H1 (cell line): Measurements from ENCODE around the gene MYPOP. TPM values are rescaled to one million over a fixed set of nuclear protein-coding genes. Genes with fewer than 3 reads are reported as not detected.

Experiments used
- ASH2L ChIP-seq: fragments of 200-600, 300-600 bp; sonication (generic); IDR thresholded peaks from one replicate; pipeline ENCODE4 v1.7.1; 2017; ENCODE audit warnings: low read length
- ATF2 ChIP-seq: IDR thresholded peaks from 2 replicates; pipeline ENCODE4 v1.6.1; 2012; ENCODE audit warnings: low read length, inconsistent platforms
- BACH1 ChIP-seq: IDR thresholded peaks from 2 replicates; pipeline ENCODE4 v1.6.1; 2012; ENCODE audit warnings: low read length, improper control_type of control experiment
- BCL11A ChIP-seq, 2 experiments: IDR thresholded peaks; one replicate each; pipeline ENCODE4 v1.6.1; 2011; ENCODE audit warnings: low read depth in 2 of 2, low read length in 2 of 2, mild to moderate bottlenecking in 2 of 2
- BRCA1 ChIP-seq: IDR thresholded peaks from 2 replicates; pipeline ENCODE4 v1.6.1; 2012; ENCODE audit warnings: low read depth, low read length, improper control_type of control experiment
- CBX8 ChIP-seq: fragments of 300-800, 300-1000 bp; sonication (generic); IDR thresholded peaks from 2 replicates; pipeline ENCODE4 v1.7.1; 2016; ENCODE audit warnings: low read depth, low read length, borderline replicate concordance
- CHD1 ChIP-seq: IDR thresholded peaks from 2 replicates; pipeline ENCODE4 v1.6.1; 2012; ENCODE audit warnings: low read depth, low read length, improper control_type of control experiment
- GTF2F1 ChIP-seq: IDR thresholded peaks from 2 replicates; pipeline ENCODE4 v1.6.1; 2012; ENCODE audit warnings: low read depth, low read length, improper control_type of control experiment, borderline replicate concordance
- HDAC6 ChIP-seq: IDR thresholded peaks from one replicate; pipeline ENCODE4 v1.7.1; 2012; ENCODE audit warnings: low read depth, mild to moderate bottlenecking, inconsistent platforms, low read length, moderate library complexity
- JUN ChIP-seq: IDR thresholded peaks from 2 replicates; pipeline ENCODE4 v1.6.1; 2011; ENCODE audit warnings: low read depth, mild to moderate bottlenecking, improper control_type of control experiment, low read length
- KDM1A ChIP-seq: fragments of 200-600, 300-600 bp; sonication (generic); IDR thresholded peaks from 2 replicates; pipeline ENCODE4 v1.7.1; 2016; ENCODE audit warnings: mild to moderate bottlenecking, low read length, borderline replicate concordance
- KDM4A ChIP-seq: IDR thresholded peaks from one replicate; pipeline ENCODE4 v1.7.1; 2012; ENCODE audit warnings: low read depth, mild to moderate bottlenecking, moderate library complexity, low read length, inconsistent platforms; ENCODE audit not compliant: severe bottlenecking
- KDM5A ChIP-seq: fragments of 200-600 bp; IDR thresholded peaks from 2 replicates; pipeline ENCODE4 v1.7.1; 2012; ENCODE audit warnings: mild to moderate bottlenecking, low read length, inconsistent platforms, mixed read lengths
- PHF8 ChIP-seq: fragments of 200-600 bp; sonication (generic); conservative IDR thresholded peaks from 2 replicates; pipeline ENCODE4 v1.7.1; 2012; ENCODE audit warnings: low read depth, mild to moderate bottlenecking, inconsistent platforms, low read length, moderate library complexity
- POLR2A ChIP-seq, 2 experiments: IDR thresholded peaks; 1 replicate in 1 of 2; 2 replicates in 1 of 2; pipeline ENCODE4 v1.6.1; 2011; ENCODE audit warnings: low read depth in 2 of 2, low read length in 2 of 2, mild to moderate bottlenecking in 2 of 2; ENCODE audit errors: control extremely low read depth in 1 of 2
- POLR2AphosphoS5 ChIP-seq: IDR thresholded peaks from 2 replicates; pipeline ENCODE4 v1.6.1; 2011; ENCODE audit warnings: low read depth, low read length
- RBBP5 ChIP-seq: IDR thresholded peaks from 2 replicates; pipeline ENCODE4 v1.7.1; 2012; ENCODE audit warnings: low read depth, mild to moderate bottlenecking, inconsistent platforms, low read length, moderate library complexity, borderline replicate concordance
- RFX5 ChIP-seq: IDR thresholded peaks from 2 replicates; pipeline ENCODE4 v1.6.1; 2011; ENCODE audit warnings: low read depth, low read length, improper control_type of control experiment, borderline replicate concordance
- SIX5 ChIP-seq: IDR thresholded peaks from 2 replicates; pipeline ENCODE4 v1.6.1; 2011; ENCODE audit warnings: mild to moderate bottlenecking, low read depth, low read length
- SP1 ChIP-seq: IDR thresholded peaks from 2 replicates; pipeline ENCODE4 v1.6.1; 2011; ENCODE audit warnings: low read depth, low read length
- SUZ12 ChIP-seq: fragments of 200-600 bp; sonication (generic); IDR thresholded peaks from 2 replicates; pipeline ENCODE4 v1.6.1; 2012; ENCODE audit warnings: mild to moderate bottlenecking, inconsistent platforms, low read length, moderate library complexity, mixed read lengths
- USF2 ChIP-seq: IDR thresholded peaks from 2 replicates; pipeline ENCODE4 v1.6.1; 2011; ENCODE audit warnings: low read length, improper control_type of control experiment
- polyA plus RNA-seq, 7 experiments: library from polyadenylated mRNA; depleted of rRNA in 3 of 7; stranded (reverse) in 5 of 7; unstranded in 2 of 7; fragments of >200 nt in 5 of 7; fragments of 200-250 nt in 2 of 7; gene quantifications; 1 replicate in 5 of 7; 2 replicates in 1 of 7; 4 replicates in 1 of 7; pipeline versions ENCODE4 v1.2.1 to v1.2.3, GENCODE V29; 2011 to 2013; ENCODE audit warnings: missing spikeins in 2 of 7, mixed read lengths in 2 of 7
- total RNA-seq: library from RNA; stranded (reverse); fragmentation: NEBNext Ultra II Directional; extraction: Animal tissue kit (Norgen Biotek cat#: 25700); gene quantifications from 2 replicates; pipeline ENCODE4 v1.2.1, GENCODE V29; 2021

The MYPOP gene
- total and polyA plus RNA-seq, 2 of the 8 experiments (the other 6 are each of a cell fraction or from before 2014, with no cell fraction given) = 3.2 to 11.1 TPM

- TF ChIP-seq KDM4A (peak; percentile 62), BCL11A (IDR thresholded peaks at IDR 0.05; ENCODE audit: low read depth in 2 of 2, low read length in 2 of 2) (no peak), ATF2 (no peak), GTF2F1 (no peak), SP1 (peak; percentile 62; the same call in 1 of the 2 replicates), ASH2L (no peak), POLR2AphosphoS5 (no peak), KDM5A (no peak), KDM1A (no peak), RFX5 (no peak), USF2 (no peak), BACH1 (no peak), RBBP5 (no peak), SUZ12 (no peak), CBX8 (no peak), HDAC6 (no peak), PHF8 (peak; percentile 59), SIX5 (no peak), BRCA1 (no peak), CHD1 (no peak), POLR2A (IDR thresholded peaks at IDR 0.05; ENCODE audit: control extremely low read depth in 1 of 2, low read depth in 2 of 2, low read length in 2 of 2) (no peak; a peak in 1 of 3 replicates), JUN (no peak)
Observed at GRCh38 chr19:45902651-45903625, 525 bp upstream of the MYPOP start (continued).
